ENCODE results near the gene AAGAB.
"Not testable (repeated sequence)": the region's sequence is repeated elsewhere in the genome, so short reads cannot be mapped to it uniquely, and the experiment has no call there.

The AAGAB gene

GRCh38 chr15:67254238-67255175, at the start of gene AAGAB, which contains the start of gene IQCH:
Gene AAGAB (minus strand): TSS chr15:67254661. CDS start chr15:67254631, 30 bp downstream.
Gene IQCH (plus strand): TSS chr15:67254786. CDS start chr15:67254897, 111 bp downstream.
- DNase-seq: peak; percentile 100
- in situ Hi-C loops (cut with MboI; ENCODE audit: low pct_unique_long_range_greater_than_20kb, low sequenced_read_pairs): no loop called here

- in situ Hi-C loops (cut with MboI; ENCODE audit: low pct_unique_long_range_greater_than_20kb, low sequenced_read_pairs): no loop called here
- DNase-seq: peak; percentile 61
These were observed 49.3 kb upstream of the AAGAB start for GRCh38 chr15:67303490-67304363.

- in situ Hi-C loops (cut with MboI; ENCODE audit: low pct_unique_long_range_greater_than_20kb, low sequenced_read_pairs): no loop called here
- no peak for DNase-seq
These were observed 46.0 kb upstream of the AAGAB start for GRCh38 chr15:67300266-67301025.

GRCh38 chr15:67296684-67297083, 42.2 kb upstream of the AAGAB start:
- no peak for DNase-seq
- in situ Hi-C loops (cut with MboI; ENCODE audit: low pct_unique_long_range_greater_than_20kb, low sequenced_read_pairs): no loop called here

- DNase-seq: no peak
- in situ Hi-C loops (cut with MboI; ENCODE audit: low pct_unique_long_range_greater_than_20kb, low sequenced_read_pairs): no loop called here
These were observed 41.7 kb upstream of the AAGAB start for GRCh38 chr15:67296188-67296587.

- no peak for DNase-seq
These were observed 35.9 kb upstream of the AAGAB start for GRCh38 chr15:67290319-67290718.

GRCh38 chr15:67286400-67286799, 31.9 kb upstream of the AAGAB start:
- in situ Hi-C loops (cut with MboI; ENCODE audit: low pct_unique_long_range_greater_than_20kb, low sequenced_read_pairs); DNase-seq: not testable (repeated sequence)

More at GRCh38 chr15:67290319-67290718, 35.9 kb upstream of the AAGAB start:
- in situ Hi-C loops (cut with MboI; ENCODE audit: low pct_unique_long_range_greater_than_20kb, low sequenced_read_pairs): no loop called here

- in situ Hi-C loops (cut with MboI; ENCODE audit: low pct_unique_long_range_greater_than_20kb, low sequenced_read_pairs); DNase-seq: not testable (repeated sequence)
These were observed 31.2 kb upstream of the AAGAB start for GRCh38 chr15:67285625-67286024.

GRCh38 chr15:67281714-67282113, 27.3 kb upstream of the AAGAB start:
- in situ Hi-C loops (cut with MboI; ENCODE audit: low pct_unique_long_range_greater_than_20kb, low sequenced_read_pairs): no loop called here

GRCh38 chr15:67280217-67280616, 25.8 kb upstream of the AAGAB start:
- in situ Hi-C loops (cut with MboI; ENCODE audit: low pct_unique_long_range_greater_than_20kb, low sequenced_read_pairs): no loop called here
- DNase-seq: no peak

More at GRCh38 chr15:67281714-67282113, 27.3 kb upstream of the AAGAB start:
- no peak for DNase-seq

- in situ Hi-C loops (cut with MboI; ENCODE audit: low pct_unique_long_range_greater_than_20kb, low sequenced_read_pairs): no loop called here
- no peak for DNase-seq
These were observed 22.2 kb upstream of the AAGAB start for GRCh38 chr15:67276666-67277065.

GRCh38 chr15:67274236-67274635, 19.8 kb upstream of the AAGAB start:
- no peak for DNase-seq
- in situ Hi-C loops (cut with MboI; ENCODE audit: low pct_unique_long_range_greater_than_20kb, low sequenced_read_pairs): no loop called here

- DNase-seq: no peak
- in situ Hi-C loops (cut with MboI; ENCODE audit: low pct_unique_long_range_greater_than_20kb, low sequenced_read_pairs): no loop called here
These were observed 13.8 kb upstream of the AAGAB start for GRCh38 chr15:67267951-67268941.

- in situ Hi-C loops (cut with MboI; ENCODE audit: low pct_unique_long_range_greater_than_20kb, low sequenced_read_pairs): no loop called here
These were observed 13.0 kb upstream of the AAGAB start for GRCh38 chr15:67267440-67267839.

GRCh38 chr15:67266870-67267269, 12.4 kb upstream of the AAGAB start:
- in situ Hi-C loops (cut with MboI; ENCODE audit: low pct_unique_long_range_greater_than_20kb, low sequenced_read_pairs): no loop called here
- DNase-seq: no peak

More at GRCh38 chr15:67267440-67267839, 13.0 kb upstream of the AAGAB start:
- DNase-seq: no peak

GRCh38 chr15:67259806-67260205, 5.3 kb upstream of the AAGAB start:
- no peak for DNase-seq
- in situ Hi-C loops (cut with MboI; ENCODE audit: low pct_unique_long_range_greater_than_20kb, low sequenced_read_pairs): no loop called here

GRCh38 chr15:67259379-67259778, 4.9 kb upstream of the AAGAB start:
- DNase-seq: no peak
- in situ Hi-C loops (cut with MboI; ENCODE audit: low pct_unique_long_range_greater_than_20kb, low sequenced_read_pairs): no loop called here

- DNase-seq; in situ Hi-C loops (cut with MboI; ENCODE audit: low pct_unique_long_range_greater_than_20kb, low sequenced_read_pairs): not testable (repeated sequence)
These were observed 4.0 kb upstream of the AAGAB start for GRCh38 chr15:67258412-67258811.
